Cardiac muscle cell (in vitro differentiated cells and primary cell): ENCODE measurements around the gene HTR1D. TPM values are rescaled to one million over a fixed set of nuclear protein-coding genes. Genes with fewer than 3 reads are reported as not detected.
A peak's percentile ranks its signal among the peaks of the same experiment; 100 is the strongest.

Experiments used
- DNase-seq, 2 donors: peaks; one replicate each; pipeline versions ENCODE4 v3.0.0 to v3.0.0-alpha.2; 2010 to 2017; ENCODE audit warnings: low read depth in 1 of 2, low spot score in 1 of 2
- H3K27ac ChIP-seq: fragments of 200-600 bp; sonication (generic); 2 replicates; pipeline ENCODE4 v1.5.1; 2016
- H3K27me3 ChIP-seq: fragments of 200-600 bp; sonication (generic); 2 replicates; pipeline ENCODE4 v1.6.0; 2016; ENCODE audit warnings: control low read depth
- H3K36me3 ChIP-seq: fragments of 200-600 bp; sonication (generic); 2 replicates; pipeline ENCODE4 v1.5.1; 2016; ENCODE audit warnings: control low read depth
- H3K4me1 ChIP-seq: fragments of 200-600 bp; sonication (generic); 2 replicates; pipeline ENCODE4 v1.8.1; 2017; ENCODE audit warnings: low read depth, mild to moderate bottlenecking, mixed run types
- H3K4me3 ChIP-seq: fragments of 200-600 bp; sonication (generic); 2 replicates; pipeline ENCODE4 v1.5.1; 2016; ENCODE audit warnings: mild to moderate bottlenecking
- H3K9me3 ChIP-seq: fragments of 200-600 bp; sonication (generic); 2 replicates; pipeline ENCODE4 v1.5.1; 2017; ENCODE audit warnings: low read depth, mild to moderate bottlenecking, control low read depth
- CTCF ChIP-seq: IDR thresholded peaks from 2 replicates; pipeline ENCODE4 v1.5.1; 2012; ENCODE audit warnings: low read depth, mild to moderate bottlenecking, low read length
- polyA plus RNA-seq: library from polyadenylated mRNA; unstranded; fragments of >200 nt; fragmentation: Nextera tagmentation; extraction: Ambion mirVana; gene quantifications from 2 replicates; pipeline ENCODE4 v1.2.1, GENCODE V29; 2016
- total RNA-seq: library from RNA; depleted of rRNA; stranded (reverse); fragments of >200 nt; gene quantifications from 2 replicates; pipeline ENCODE4 v1.2.3, GENCODE V29; 2016

Gene HTR1D
- total and polyA plus RNA-seq, 2 experiments from 2014 or later, result 0.09 TPM; not detected in 1

DNA sequence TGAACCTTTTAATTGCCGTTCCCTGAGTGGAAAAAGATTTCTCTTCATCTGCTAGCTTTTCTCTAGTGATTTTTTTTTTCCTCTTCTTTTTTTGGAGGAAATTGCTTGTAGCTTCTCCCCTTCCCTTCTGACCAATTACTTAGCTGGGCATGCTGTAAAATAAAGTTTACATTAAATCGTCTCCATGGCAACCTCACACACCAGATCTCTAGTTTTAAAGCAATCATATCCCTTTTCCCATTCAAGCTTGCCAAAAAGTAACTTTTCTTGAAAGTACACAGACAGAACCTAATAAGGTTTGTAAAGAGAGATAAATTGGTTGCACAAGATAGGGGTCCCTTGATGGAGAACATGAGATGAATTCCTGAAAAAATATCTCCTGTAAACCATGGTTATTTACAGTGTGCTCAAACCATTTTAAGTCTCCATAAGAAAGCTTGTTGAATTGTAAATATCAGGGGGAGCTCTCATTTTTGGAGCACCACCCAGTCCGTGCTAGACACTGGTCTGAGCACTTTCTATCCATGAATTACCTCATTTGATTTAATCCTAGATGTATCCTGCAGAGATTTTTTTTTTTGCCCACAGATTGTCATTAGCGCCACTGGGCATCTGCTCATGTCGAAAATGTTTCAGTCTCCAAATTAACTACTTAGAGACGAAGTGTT, 32.6 kb upstream of the HTR1D start:
- TF ChIP-seq CTCF, result no peak
- Histone ChIP-seq H3K27me3 (no peaks in the 10 kb centered on the region), H3K9me3 (no peaks in the 10 kb centered on the region), H3K27ac (no peak overlapping the region), H3K4me3 (no peak overlapping the region), H3K36me3 (no peaks in the 10 kb centered on the region), H3K4me1 (no peaks in the 10 kb centered on the region)
- peak in 1 of 2 donors; percentile 59 for DNase-seq

DNA sequence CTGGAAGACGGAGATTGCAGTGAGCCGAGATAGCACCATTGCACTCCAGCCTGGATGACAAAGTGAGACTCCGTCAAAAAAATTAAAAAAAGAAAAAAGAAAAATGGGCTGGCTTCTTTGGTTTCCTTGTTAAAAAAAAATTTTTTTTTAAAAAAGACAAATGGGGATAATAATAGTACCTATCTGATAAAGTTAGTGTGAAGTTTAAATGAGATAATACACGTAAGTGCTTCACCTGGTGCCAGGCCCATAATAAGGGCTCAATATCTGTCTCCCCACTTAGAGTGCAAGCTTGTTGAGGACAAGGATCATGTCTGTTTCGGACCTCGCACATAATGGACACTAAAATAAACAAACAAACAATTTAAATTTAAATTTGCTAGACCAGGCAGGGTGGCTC, 30.0 kb upstream of the HTR1D start:
- H3K36me3 ChIP-seq, result no peaks in the 10 kb centered on the region
- no peak for TF ChIP-seq CTCF
- no peaks in the 10 kb centered on the region for H3K27me3 ChIP-seq
- no peak for DNase-seq
- H3K4me1 ChIP-seq, result no peaks in the 10 kb centered on the region
- no peak overlapping the region for H3K4me3 ChIP-seq
- H3K27ac ChIP-seq, result no peak overlapping the region
- no peaks in the 10 kb centered on the region for H3K9me3 ChIP-seq

DNA sequence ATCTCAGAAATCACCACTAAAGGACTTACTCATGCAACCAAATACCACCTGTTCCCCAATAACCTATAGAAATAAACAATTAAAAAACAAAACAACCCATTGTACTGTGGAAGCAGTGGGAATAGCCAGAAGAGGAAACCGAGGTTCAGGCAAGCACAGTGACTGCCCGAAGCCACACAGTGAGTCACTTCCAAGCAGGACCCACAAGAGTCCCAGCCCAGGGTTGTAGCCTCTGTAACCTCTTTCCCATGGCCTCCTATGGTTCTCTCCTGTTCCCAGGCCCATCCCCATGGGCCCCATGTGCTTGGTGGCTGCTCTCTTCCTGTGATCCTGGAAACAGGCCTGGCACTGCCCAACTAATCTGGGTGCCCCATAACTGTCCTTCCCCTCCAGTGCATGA, 29.0 kb upstream of the HTR1D start:
- no peak for TF ChIP-seq CTCF

DNA sequence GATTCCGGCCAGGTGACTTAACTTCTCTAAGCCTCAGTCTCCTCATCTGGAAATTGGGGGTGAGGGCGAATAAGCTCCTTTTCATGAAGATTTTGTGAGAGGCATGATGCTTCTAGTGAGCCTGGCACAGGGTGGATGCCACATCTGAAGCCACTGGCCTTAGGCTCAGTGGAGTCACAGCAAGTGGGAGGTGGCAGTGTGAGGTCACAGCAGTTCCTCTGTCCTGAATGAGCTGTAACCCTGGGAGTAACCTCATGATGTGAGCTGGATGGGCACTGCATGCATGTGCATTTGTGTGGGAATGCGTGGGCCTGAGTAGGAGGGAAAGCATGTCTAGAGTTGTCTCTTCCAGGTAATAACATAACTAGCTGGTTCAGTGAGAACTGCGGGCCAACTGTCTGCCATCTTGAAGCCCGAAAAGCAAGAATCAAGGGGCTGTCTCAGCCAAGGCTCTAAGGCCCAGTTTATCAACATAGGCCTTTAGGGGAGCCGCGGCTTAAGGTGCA, 27.0 kb upstream of the HTR1D start:
- H3K27ac ChIP-seq, result no peak overlapping the region
- H3K4me3 ChIP-seq, result no peak overlapping the region
- no peaks in the 10 kb centered on the region for H3K4me1 ChIP-seq
- H3K36me3 ChIP-seq, result no peaks in the 10 kb centered on the region
- no peaks in the 10 kb centered on the region for H3K27me3 ChIP-seq
- TF ChIP-seq CTCF, result no peak
- no peaks in the 10 kb centered on the region for H3K9me3 ChIP-seq
- no peak for DNase-seq

More for the DNA sequence above, 29.0 kb upstream of the HTR1D start:
- no peaks in the 10 kb centered on the region for H3K36me3 ChIP-seq
- no peak overlapping the region for H3K4me3 ChIP-seq
- DNase-seq, result no peak
- no peaks in the 10 kb centered on the region for H3K27me3 ChIP-seq
- H3K4me1 ChIP-seq, result no peaks in the 10 kb centered on the region
- H3K27ac ChIP-seq, result no peak overlapping the region
- no peaks in the 10 kb centered on the region for H3K9me3 ChIP-seq

GRCh38 chr1:23242414-23242813, 25.1 kb upstream of the HTR1D start:
- Histone ChIP-seq H3K9me3 (no peaks in the 10 kb centered on the region), H3K27ac (no peak overlapping the region), H3K4me3 (no peak overlapping the region), H3K36me3 (no peaks in the 10 kb centered on the region), H3K27me3 (no peaks in the 10 kb centered on the region), H3K4me1 (no peaks in the 10 kb centered on the region)
- no peak for TF ChIP-seq CTCF
- no peak for DNase-seq
